C4-2B (cell line): Measurements from ENCODE around the gene FGF2.
"Not testable (repeated sequence)": the region's sequence is repeated elsewhere in the genome, so short reads cannot be mapped to it uniquely, and the experiment has no call there.

Experiments used
- H3K27ac ChIP-seq: fragments of 450-650 bp; 2 replicates; pipeline ENCODE4 v1.5.1; 2017
- ZFX ChIP-seq: fragments of 450-650 bp; IDR thresholded peaks from 2 replicates; pipeline ENCODE4 v1.6.1; 2017
- TF ChIP-seq, protein P1 (sequence below): fragments of 450-650 bp; conservative IDR thresholded peaks from 2 replicates; pipeline ENCODE4 v1.5.1; 2017; ENCODE audit warnings: mild to moderate bottlenecking

Gene FGF2

DNA sequence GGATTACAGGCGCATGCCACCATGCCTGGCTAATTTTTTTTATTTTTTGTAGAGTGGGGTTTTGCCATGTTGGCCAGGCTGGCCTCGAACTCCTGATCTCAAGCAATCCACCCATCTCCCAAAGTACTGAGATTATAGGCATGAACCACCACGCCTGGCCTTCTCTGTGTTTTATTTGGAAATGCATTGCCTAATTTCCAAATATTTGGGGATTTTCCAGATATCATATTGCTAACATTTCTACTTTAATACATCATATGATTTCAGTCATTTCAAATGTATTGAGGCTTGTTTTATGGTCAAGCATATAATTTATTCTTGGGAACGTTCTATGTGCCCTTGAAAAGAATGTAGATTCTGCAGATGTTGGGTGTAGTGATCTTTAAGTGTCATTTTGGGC is 38.8 kb downstream of the FGF2 start:
- H3K27ac ChIP-seq: no peak overlapping the region

DNA sequence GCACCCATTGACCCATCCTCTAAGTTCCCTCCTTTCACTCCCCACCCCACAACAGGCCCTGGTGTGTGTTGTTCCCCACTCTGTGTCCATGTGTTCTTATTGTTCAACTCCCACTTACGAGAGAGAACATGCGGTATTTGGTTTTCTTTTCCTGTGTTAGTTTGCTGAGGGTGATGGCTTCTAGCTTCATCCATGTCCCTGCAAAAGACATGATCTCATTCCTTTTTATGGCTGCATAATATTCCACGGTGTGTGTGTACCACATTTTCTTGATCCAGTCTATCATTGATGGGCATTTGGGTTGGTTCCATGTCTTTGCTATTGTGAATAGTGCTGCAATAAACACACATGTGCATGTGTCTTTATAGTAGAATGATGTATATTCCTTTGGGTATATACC is 41.6 kb downstream of the FGF2 start:
- not testable (repeated sequence) for H3K27ac ChIP-seq

More for the DNA sequence above, 38.8 kb downstream of the FGF2 start:
- TF ChIP-seq, protein P1, sequence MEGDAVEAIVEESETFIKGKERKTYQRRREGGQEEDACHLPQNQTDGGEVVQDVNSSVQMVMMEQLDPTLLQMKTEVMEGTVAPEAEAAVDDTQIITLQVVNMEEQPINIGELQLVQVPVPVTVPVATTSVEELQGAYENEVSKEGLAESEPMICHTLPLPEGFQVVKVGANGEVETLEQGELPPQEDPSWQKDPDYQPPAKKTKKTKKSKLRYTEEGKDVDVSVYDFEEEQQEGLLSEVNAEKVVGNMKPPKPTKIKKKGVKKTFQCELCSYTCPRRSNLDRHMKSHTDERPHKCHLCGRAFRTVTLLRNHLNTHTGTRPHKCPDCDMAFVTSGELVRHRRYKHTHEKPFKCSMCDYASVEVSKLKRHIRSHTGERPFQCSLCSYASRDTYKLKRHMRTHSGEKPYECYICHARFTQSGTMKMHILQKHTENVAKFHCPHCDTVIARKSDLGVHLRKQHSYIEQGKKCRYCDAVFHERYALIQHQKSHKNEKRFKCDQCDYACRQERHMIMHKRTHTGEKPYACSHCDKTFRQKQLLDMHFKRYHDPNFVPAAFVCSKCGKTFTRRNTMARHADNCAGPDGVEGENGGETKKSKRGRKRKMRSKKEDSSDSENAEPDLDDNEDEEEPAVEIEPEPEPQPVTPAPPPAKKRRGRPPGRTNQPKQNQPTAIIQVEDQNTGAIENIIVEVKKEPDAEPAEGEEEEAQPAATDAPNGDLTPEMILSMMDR: no peak
- TF ChIP-seq ZFX: no peak

DNA sequence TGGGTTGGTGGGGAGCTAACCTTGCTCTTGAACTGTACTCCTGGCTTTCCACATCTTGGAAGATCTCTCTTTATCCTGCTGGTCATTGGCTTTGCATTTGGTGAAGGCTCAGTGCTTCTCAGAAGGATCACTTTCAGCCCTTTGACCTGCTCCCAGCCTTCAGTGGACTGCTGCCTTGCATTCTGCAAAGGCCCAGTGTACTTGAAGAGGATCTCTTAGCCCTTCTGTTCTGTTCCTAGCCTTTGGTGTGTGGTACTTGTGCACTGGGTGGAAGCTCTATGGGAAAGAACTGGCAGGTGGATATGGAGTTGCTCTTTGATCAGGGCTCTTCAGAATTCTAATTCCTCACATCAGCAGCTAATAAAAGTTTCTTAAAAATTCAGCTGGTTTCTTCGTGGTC is 46.5 kb downstream of the FGF2 start:
- no peak for TF ChIP-seq ZFX
- TF ChIP-seq, protein P1: no peak
- H3K27ac ChIP-seq: no peak overlapping the region

DNA sequence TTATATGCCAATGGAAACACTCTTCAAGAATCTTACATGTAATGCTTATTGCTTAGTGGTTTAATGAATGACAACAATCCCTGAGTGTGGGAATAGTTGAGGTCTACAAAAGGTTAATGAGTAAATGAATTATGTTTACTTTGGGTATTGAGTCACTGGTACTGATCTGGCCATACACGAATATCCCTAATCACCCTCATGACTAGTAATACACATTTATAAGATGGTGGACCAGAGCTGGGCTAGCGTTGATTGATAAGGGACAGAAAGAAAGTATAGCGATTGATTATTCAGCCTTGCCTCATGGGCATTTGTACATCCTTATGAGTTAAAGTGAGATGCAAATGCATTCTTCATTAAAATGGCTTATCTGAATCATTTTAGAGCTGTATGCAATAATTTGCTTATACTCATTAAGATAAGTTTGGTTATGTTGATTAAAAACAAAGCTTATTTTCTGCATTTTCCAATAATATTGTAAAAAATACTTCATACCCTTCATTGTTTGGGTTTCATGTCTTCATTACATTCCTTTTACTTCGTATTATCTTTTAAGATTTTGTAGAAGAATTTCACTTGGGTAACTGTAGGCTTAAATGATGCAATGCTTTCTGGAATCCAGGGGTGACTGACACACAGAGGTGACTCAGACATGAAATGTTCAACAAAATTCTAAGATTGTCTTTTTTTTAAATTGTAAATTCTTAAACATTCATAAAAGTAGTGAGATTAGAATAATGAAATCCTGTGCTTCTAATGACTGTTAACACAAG is 47.4 kb downstream of the FGF2 start:
- no peak overlapping the region for H3K27ac ChIP-seq
- no peak for TF ChIP-seq ZFX
- TF ChIP-seq, protein P1: no peak

DNA sequence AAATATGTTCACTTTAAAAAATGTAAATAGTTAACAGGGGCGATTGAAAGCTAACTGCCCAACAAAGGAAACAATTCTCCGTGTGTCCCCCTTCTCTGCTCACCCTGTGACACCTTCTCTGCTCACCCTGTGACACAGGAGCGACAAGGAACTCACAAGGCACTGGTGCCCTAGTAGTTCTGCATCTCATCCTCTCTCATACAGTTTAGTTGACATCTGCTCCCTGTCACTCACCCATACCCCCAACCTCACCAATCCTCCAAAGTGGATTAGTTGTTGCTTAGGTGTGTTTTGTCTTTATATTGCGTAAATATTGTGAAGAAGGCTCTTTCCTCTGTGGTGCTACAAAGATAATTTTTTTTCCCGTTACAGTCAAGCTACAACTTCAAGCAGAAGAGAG is 49.3 kb downstream of the FGF2 start:
- no peak for TF ChIP-seq ZFX
- TF ChIP-seq, protein P1: no peak
- H3K27ac ChIP-seq: no peak overlapping the region

DNA sequence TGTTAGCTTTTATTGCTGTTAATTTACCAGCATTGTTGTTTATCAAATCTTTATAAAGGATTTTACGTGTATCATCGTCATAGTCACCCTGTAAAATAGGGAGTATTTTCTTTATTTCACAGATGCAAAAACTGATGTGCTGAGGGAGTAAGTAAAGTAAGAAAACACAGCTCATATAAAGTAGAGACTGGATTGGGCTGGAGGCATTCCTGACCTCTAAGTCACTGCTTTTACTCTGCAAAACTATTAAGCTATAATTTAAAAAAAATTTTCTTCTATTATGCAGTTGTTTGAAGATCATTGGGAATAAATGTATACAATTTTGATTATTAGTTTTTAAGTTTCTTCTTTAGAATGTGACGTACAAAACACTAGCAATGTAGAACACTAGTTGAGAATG is 49.8 kb downstream of the FGF2 start:
- H3K27ac ChIP-seq: no peak overlapping the region
- no peak for TF ChIP-seq ZFX
- TF ChIP-seq, protein P1: no peak

DNA sequence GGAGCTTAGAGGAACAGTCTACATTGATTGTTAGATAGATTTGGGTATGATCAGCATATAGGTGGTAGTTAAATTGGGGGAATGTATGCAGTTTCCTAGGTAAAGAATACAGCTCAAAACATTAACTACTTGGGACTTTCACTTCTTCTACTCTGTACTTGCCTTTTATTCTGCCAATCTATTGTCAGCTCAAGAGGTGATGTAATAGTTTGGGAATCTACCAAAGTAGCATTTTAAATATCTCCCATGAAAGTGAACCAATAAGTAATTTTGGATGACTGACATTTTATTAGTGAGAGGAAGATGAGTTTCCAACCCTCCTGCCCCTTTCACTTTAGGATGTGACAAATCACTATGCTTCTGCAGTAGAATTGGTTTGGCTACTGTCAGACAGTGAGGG is 52.4 kb downstream of the FGF2 start:
- no peak overlapping the region for H3K27ac ChIP-seq
- no peak for TF ChIP-seq ZFX
- TF ChIP-seq, protein P1: no peak
